ENCODE data around the gene ESRP2. TPM values are rescaled to one million over a fixed set of nuclear protein-coding genes. Genes with fewer than 3 reads are reported as not detected.

Gene ESRP2
- total RNA-seq, 4 donors from 2014 or later, result 61.3 to 87.5 (median 77.2) TPM

DNA sequence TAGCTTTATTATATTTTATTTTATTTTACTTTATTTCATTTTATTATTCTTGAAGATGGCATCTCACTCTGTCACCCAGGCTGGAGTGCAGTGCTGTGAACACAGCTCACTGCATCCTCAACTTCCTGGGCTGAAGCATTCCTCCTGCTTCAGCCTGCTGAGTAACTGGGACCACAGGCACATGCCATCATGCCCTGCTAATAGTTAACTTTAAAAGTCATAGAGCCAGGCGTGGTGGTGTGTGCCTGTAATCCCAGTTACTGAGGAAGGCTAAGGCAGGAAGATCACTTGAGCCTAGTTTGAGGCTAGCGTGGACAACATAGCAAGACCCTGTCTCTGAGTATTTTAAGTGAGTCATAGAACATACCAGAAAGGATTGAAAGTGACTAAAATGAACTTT, 38.7 kb downstream of the ESRP2 start:
- in situ Hi-C loops (cut with MboI; ENCODE audit: low pct_ligation_motif_present in 1 of 4, low pct_unique_long_range_greater_than_20kb in 1 of 4, low sequenced_read_pairs in 3 of 4) (no loop called here), intact Hi-C loops (cut with DNase I; ENCODE audit: low total_unique reads) (no loop called here)
- Histone ChIP-seq H3K36me3 (no peaks in the 10 kb centered on the region), H3K9me3 (no peaks in the 10 kb centered on the region), H3K4me1 (no peaks in the 10 kb centered on the region), H3K27me3 (no peaks in the 10 kb centered on the region), H3K27ac (no peak overlapping the region), H3K4me3 (no peak overlapping the region)
- TF ChIP-seq POLR2AphosphoS5 (IDR thresholded peaks at IDR 0.05) (no peak), EP300 (IDR thresholded peaks at IDR 0.05; ENCODE audit: low read depth) (no peak), POLR2A (IDR thresholded peaks at IDR 0.05) (no peak)
- TF ChIP-seq, protein P1, sequence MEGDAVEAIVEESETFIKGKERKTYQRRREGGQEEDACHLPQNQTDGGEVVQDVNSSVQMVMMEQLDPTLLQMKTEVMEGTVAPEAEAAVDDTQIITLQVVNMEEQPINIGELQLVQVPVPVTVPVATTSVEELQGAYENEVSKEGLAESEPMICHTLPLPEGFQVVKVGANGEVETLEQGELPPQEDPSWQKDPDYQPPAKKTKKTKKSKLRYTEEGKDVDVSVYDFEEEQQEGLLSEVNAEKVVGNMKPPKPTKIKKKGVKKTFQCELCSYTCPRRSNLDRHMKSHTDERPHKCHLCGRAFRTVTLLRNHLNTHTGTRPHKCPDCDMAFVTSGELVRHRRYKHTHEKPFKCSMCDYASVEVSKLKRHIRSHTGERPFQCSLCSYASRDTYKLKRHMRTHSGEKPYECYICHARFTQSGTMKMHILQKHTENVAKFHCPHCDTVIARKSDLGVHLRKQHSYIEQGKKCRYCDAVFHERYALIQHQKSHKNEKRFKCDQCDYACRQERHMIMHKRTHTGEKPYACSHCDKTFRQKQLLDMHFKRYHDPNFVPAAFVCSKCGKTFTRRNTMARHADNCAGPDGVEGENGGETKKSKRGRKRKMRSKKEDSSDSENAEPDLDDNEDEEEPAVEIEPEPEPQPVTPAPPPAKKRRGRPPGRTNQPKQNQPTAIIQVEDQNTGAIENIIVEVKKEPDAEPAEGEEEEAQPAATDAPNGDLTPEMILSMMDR (IDR thresholded peaks at IDR 0.05), result no peak
- WGBS, 2 donors (ENCODE audit: low coverage in 1 of 2), result 83 to 93% methylated on average over 1 to 2 of the region's 2 CpGs
- no peak for DNase-seq

- Histone ChIP-seq H3K27ac (peak overlapping the region in 1 of 4 donors; percentile 25), H3K4me1 (no peaks in the 10 kb centered on the region), H3K9me3 (no peaks in the 10 kb centered on the region), H3K36me3 (peaks cover 0 to 11% (median 5%) of the 10 kb centered on the region in 4 donors), H3K4me3 (no peak overlapping the region), H3K27me3 (no peaks in the 10 kb centered on the region)
- TF ChIP-seq, protein P1 (IDR thresholded peaks at IDR 0.05), result no peak
- TF ChIP-seq EP300 (IDR thresholded peaks at IDR 0.05; ENCODE audit: low read depth) (no peak), POLR2AphosphoS5 (IDR thresholded peaks at IDR 0.05) (no peak), POLR2A (IDR thresholded peaks at IDR 0.05) (no peak)
- no peak for DNase-seq
- 91 to 93% methylated on average over 3 of the region's 3 CpGs for WGBS, 2 donors (ENCODE audit: low coverage in 1 of 2)
- in situ Hi-C loops (cut with MboI; ENCODE audit: low pct_ligation_motif_present in 1 of 4, low pct_unique_long_range_greater_than_20kb in 1 of 4, low sequenced_read_pairs in 3 of 4) (no loop called here), intact Hi-C loops (cut with DNase I; ENCODE audit: low total_unique reads) (no loop called here)
Observed at GRCh38 chr16:68194251-68194650, 41.7 kb downstream of the ESRP2 start.

DNA sequence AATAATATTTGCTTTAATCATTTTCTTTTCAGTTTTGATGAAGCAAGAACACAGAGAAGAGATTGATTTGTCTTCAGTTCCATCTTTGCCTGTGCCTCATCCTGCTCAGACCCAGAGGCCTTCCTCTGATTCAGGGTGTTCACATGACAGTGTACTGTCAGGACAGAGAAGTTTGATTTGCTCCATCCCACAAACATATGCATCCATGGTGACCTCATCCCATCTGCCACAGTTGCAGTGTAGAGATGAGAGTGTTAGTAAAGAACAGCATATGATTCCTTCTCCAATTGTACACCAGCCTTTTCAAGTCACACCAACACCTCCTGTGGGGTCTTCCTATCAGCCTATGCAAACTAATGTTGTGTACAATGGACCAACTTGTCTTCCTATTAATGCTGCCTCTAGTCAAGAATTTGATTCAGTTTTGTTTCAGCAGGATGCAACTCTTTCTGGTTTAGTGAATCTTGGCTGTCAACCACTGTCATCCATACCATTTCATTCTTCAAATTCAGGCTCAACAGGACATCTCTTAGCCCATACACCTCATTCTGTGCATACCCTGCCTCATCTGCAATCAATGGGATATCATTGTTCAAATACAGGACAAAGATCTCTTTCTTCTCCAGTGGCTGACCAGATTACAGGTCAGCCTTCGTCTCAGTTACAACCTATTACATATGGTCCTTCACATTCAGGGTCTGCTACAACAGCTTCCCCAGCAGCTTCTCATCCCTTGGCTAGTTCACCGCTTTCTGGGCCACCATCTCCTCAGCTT, 45.0 kb downstream of the ESRP2 start:
- Histone ChIP-seq H3K4me3 (no peak overlapping the region), H3K9me3 (no peaks in the 10 kb centered on the region), H3K27ac (no peak overlapping the region), H3K4me1 (no peaks in the 10 kb centered on the region), H3K27me3 (no peaks in the 10 kb centered on the region), H3K36me3 (peaks cover 0 to 11% (median 5%) of the 10 kb centered on the region in 4 donors)
- TF ChIP-seq, protein P1 (IDR thresholded peaks at IDR 0.05), result no peak
- TF ChIP-seq EP300 (IDR thresholded peaks at IDR 0.05; ENCODE audit: low read depth) (no peak), POLR2A (IDR thresholded peaks at IDR 0.05) (no peak), POLR2AphosphoS5 (IDR thresholded peaks at IDR 0.05) (no peak)
- intact Hi-C loops (cut with DNase I; ENCODE audit: low total_unique reads), result no loop called here
- DNase-seq, result no peak
- 90 to 100% methylated on average over 1 to 2 of the region's 2 CpGs for WGBS, 2 donors (ENCODE audit: low coverage in 1 of 2)
- in situ Hi-C loops (cut with MboI; ENCODE audit: low pct_ligation_motif_present in 1 of 4, low pct_unique_long_range_greater_than_20kb in 1 of 4, low sequenced_read_pairs in 3 of 4), result no loop called here

DNA sequence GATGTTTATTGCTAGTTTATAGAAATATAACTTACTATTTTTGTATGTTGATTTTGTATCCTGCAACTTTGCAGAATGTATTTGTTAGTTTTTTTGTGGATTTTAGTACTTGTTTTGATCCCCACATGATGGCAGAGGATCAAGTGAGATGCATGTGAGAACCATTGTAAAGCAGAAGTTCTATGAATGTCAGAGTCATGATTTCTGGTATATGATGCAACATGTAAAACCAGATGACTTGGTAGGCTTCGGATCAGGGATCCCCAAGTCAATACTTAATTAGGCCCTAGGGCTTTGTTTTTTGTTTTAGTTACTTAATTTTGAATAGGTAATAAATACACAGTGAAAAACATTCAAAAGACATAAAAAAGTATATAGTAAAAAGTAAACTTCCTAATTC, 45.8 kb downstream of the ESRP2 start:
- H3K9me3 ChIP-seq, result no peaks in the 10 kb centered on the region
- intact Hi-C loops (cut with DNase I; ENCODE audit: low total_unique reads) (no loop called here), in situ Hi-C loops (cut with MboI; ENCODE audit: low pct_ligation_motif_present in 1 of 4, low pct_unique_long_range_greater_than_20kb in 1 of 4, low sequenced_read_pairs in 3 of 4) (no loop called here)
- no peak for DNase-seq
- TF ChIP-seq POLR2AphosphoS5 (IDR thresholded peaks at IDR 0.05), result no peak
- TF ChIP-seq POLR2A (IDR thresholded peaks at IDR 0.05), result no peak
- TF ChIP-seq, protein P1 (IDR thresholded peaks at IDR 0.05), result no peak
- TF ChIP-seq EP300 (IDR thresholded peaks at IDR 0.05; ENCODE audit: low read depth), result no peak
- peaks cover 0 to 11% (median 5%) of the 10 kb centered on the region in 4 donors for H3K36me3 ChIP-seq
- no peaks in the 10 kb centered on the region for H3K4me1 ChIP-seq
- H3K27me3 ChIP-seq, result no peaks in the 10 kb centered on the region
- 83 to 94% methylated on average over 1 of the region's 1 CpG for WGBS, 2 donors (ENCODE audit: low coverage in 1 of 2)
- H3K4me3 ChIP-seq, result no peak overlapping the region
- H3K27ac ChIP-seq, result no peak overlapping the region
